ENCODE results near the gene AFMID.

GRCh38 chr17:78211032-78211431 is 23.9 kb downstream of the AFMID start:
- no peak for TF ChIP-seq POLR2AphosphoS5 (IDR thresholded peaks at IDR 0.05; ENCODE audit: low read depth)
- no peak for TF ChIP-seq CTCF (conservative IDR thresholded peaks at IDR 0.05; ENCODE audit: low read depth in 2 of 2)
- TF ChIP-seq, protein P1, sequence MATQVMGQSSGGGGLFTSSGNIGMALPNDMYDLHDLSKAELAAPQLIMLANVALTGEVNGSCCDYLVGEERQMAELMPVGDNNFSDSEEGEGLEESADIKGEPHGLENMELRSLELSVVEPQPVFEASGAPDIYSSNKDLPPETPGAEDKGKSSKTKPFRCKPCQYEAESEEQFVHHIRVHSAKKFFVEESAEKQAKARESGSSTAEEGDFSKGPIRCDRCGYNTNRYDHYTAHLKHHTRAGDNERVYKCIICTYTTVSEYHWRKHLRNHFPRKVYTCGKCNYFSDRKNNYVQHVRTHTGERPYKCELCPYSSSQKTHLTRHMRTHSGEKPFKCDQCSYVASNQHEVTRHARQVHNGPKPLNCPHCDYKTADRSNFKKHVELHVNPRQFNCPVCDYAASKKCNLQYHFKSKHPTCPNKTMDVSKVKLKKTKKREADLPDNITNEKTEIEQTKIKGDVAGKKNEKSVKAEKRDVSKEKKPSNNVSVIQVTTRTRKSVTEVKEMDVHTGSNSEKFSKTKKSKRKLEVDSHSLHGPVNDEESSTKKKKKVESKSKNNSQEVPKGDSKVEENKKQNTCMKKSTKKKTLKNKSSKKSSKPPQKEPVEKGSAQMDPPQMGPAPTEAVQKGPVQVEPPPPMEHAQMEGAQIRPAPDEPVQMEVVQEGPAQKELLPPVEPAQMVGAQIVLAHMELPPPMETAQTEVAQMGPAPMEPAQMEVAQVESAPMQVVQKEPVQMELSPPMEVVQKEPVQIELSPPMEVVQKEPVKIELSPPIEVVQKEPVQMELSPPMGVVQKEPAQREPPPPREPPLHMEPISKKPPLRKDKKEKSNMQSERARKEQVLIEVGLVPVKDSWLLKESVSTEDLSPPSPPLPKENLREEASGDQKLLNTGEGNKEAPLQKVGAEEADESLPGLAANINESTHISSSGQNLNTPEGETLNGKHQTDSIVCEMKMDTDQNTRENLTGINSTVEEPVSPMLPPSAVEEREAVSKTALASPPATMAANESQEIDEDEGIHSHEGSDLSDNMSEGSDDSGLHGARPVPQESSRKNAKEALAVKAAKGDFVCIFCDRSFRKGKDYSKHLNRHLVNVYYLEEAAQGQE (IDR thresholded peaks at IDR 0.05; ENCODE audit: unreplicated experiment), result no peak
- no peak for TF ChIP-seq ZNF331 (CRISPR knock-in tag; IDR thresholded peaks at IDR 0.05; ENCODE audit: low read depth)
- no peak for TF ChIP-seq EZH2phosphoT487 (IDR thresholded peaks at IDR 0.05; ENCODE audit: unreplicated experiment)
- no peak for TF ChIP-seq EZH2 (IDR thresholded peaks at IDR 0.05; ENCODE audit: low read depth, unreplicated experiment)
- no peak for TF ChIP-seq NANOG (IDR thresholded peaks at IDR 0.05; ENCODE audit: borderline replicate concordance)
